SJSA1 (cell line): ENCODE measurements around the gene MAST4. TPM values are rescaled to one million over a fixed set of nuclear protein-coding genes. Genes with fewer than 3 reads are reported as not detected.

ENCODE experiments used
- DNase-seq, 2 experiments: peaks; one replicate each; pipeline ENCODE4 v3.0.0-alpha.2; 2015 to 2020; ENCODE audit warnings: low spot score in 2 of 2, low read depth in 1 of 2
- H3K27ac ChIP-seq: fragments of 250-450 bp; sonication (Bioruptor Pico); 2 replicates; pipeline ENCODE4 v1.5.1; 2020; ENCODE audit warnings: mild to moderate bottlenecking, moderate library complexity
- H3K27me3 ChIP-seq: fragments of 250-450 bp; sonication (Bioruptor Pico); replicated peaks from 2 replicates; pipeline ENCODE4 v1.5.1; 2020; ENCODE audit warnings: mild to moderate bottlenecking, moderate library complexity
- H3K36me3 ChIP-seq: fragments of 250-450 bp; sonication (Bioruptor Pico); 2 replicates; pipeline ENCODE4 v1.5.1; 2020; ENCODE audit warnings: mild to moderate bottlenecking
- H3K4me1 ChIP-seq: fragments of 250-450 bp; sonication (Bioruptor Pico); replicated peaks from 2 replicates; pipeline ENCODE4 v1.6.1; 2021; ENCODE audit warnings: mild to moderate bottlenecking
- H3K4me3 ChIP-seq: fragments of 250-450 bp; sonication (Bioruptor Pico); 2 replicates; pipeline ENCODE4 v1.5.1; 2020; ENCODE audit warnings: mild to moderate bottlenecking
- H3K9me3 ChIP-seq: fragments of 250-450 bp; sonication (Bioruptor Pico); replicated peaks from 2 replicates; pipeline ENCODE4 v1.5.1; 2020; ENCODE audit warnings: mild to moderate bottlenecking
- total RNA-seq: library from RNA; depleted of rRNA; stranded (reverse); fragments of >200 nt; shearing (Covaris generic); gene quantifications from 2 replicates; pipeline ENCODE4 v1.2.3, GENCODE V29; 2014

MAST4 gene
- total RNA-seq, 1 experiment from 2014 or later = 2.3 TPM

GRCh38 chr5:66643387-66643786 is 47.2 kb downstream of the MAST4 start:
- Histone ChIP-seq H3K4me1 (no peaks in the 10 kb centered on the region), H3K4me3 (no peak overlapping the region), H3K36me3 (no peaks in the 10 kb centered on the region), H3K9me3 (no peaks in the 10 kb centered on the region), H3K27me3 (no peaks in the 10 kb centered on the region), H3K27ac (no peak overlapping the region)
- DNase-seq = no peak

- H3K4me3 ChIP-seq = no peak overlapping the region
- no peak overlapping the region for H3K27ac ChIP-seq
- H3K4me1 ChIP-seq = no peaks in the 10 kb centered on the region
- no peaks in the 10 kb centered on the region for H3K36me3 ChIP-seq
- no peaks in the 10 kb centered on the region for H3K27me3 ChIP-seq
- H3K9me3 ChIP-seq = no peaks in the 10 kb centered on the region
- no peak for DNase-seq
These were observed 47.9 kb downstream of the MAST4 start for GRCh38 chr5:66644111-66644510.

DNA sequence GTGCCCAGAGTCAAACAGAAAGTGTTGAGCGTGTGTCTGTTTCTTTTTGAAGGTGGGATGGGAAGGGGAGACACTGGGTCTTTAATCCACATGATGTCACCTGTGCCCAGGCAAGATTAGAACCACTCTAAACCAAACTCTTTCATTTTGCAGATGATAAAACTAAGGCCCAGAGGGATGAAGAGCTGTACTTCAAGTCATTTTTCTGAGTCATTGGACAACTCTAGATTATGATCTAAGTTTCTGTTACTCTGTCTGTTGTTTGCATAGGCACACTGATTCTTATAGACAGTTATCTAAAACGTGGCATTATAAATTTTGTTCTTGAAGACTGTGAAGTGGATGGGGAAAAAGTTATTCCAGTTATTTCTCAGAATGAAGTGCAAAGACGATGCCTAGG is 48.8 kb downstream of the MAST4 start:
- no peaks in the 10 kb centered on the region for H3K4me1 ChIP-seq
- DNase-seq = no peak

GRCh38 chr5:66646570-66646969 is 50.4 kb downstream of the MAST4 start:
- H3K9me3 ChIP-seq = no peaks in the 10 kb centered on the region
- no peaks in the 10 kb centered on the region for H3K36me3 ChIP-seq
- H3K27me3 ChIP-seq = no peaks in the 10 kb centered on the region
- H3K4me1 ChIP-seq = no peaks in the 10 kb centered on the region
- DNase-seq = no peak
- H3K27ac ChIP-seq = no peak overlapping the region
- no peak overlapping the region for H3K4me3 ChIP-seq

More for the DNA sequence above, 48.8 kb downstream of the MAST4 start:
- Histone ChIP-seq H3K27ac (no peak overlapping the region), H3K27me3 (no peaks in the 10 kb centered on the region), H3K9me3 (no peaks in the 10 kb centered on the region), H3K4me3 (no peak overlapping the region), H3K36me3 (no peaks in the 10 kb centered on the region)

- Histone ChIP-seq H3K27ac (no peak overlapping the region), H3K27me3 (no peaks in the 10 kb centered on the region)
- DNase-seq = no peak
These were observed 51.1 kb downstream of the MAST4 start for GRCh38 chr5:66647146-66647856.

DNA sequence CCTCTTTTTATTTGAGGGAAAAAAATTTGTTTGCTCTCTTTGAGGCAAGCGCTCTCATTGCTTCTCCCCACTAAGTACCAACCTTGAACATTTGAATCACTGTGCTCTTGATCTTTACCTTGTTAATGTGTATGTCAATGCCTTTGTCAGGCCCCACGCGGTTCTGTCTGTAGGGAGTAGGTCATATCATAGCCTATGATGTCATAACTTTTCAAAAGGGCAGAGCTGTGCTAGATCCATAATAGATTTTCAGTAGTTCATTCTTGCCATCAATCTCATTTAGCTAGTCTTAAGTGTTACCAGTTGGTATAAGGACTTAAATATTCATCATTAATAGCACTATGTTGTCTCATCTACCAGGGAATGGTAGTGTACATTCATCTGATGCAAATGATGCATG is 56.6 kb downstream of the MAST4 start:
- no peak overlapping the region for H3K4me3 ChIP-seq
- no peaks in the 10 kb centered on the region for H3K27me3 ChIP-seq
- no peak for DNase-seq
- H3K9me3 ChIP-seq = no peaks in the 10 kb centered on the region
- H3K27ac ChIP-seq = no peak overlapping the region
- no peaks in the 10 kb centered on the region for H3K36me3 ChIP-seq
- H3K4me1 ChIP-seq = no peaks in the 10 kb centered on the region

More at GRCh38 chr5:66647146-66647856, 51.1 kb downstream of the MAST4 start:
- no peaks in the 10 kb centered on the region for H3K36me3 ChIP-seq
- no peaks in the 10 kb centered on the region for H3K9me3 ChIP-seq
- H3K4me3 ChIP-seq = no peak overlapping the region
- no peaks in the 10 kb centered on the region for H3K4me1 ChIP-seq

DNA sequence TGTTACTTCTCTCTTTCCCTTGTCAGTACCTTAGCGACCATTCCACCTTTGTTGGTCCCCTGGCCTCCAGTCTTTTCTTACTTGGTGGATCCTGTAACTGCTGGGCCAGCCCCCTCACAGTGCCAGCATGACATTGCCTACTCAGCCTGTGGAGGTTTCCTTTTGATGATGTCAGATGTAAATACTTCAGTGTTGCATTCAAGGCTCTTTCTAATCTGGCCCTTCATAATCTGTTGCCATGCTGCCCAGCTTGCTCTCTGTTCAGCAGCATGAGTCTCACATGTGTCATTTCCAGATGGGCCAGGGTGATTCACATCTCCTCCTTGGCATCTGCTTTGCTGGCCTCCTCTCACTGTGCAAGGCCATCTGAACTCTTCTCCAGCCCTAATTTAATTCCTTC is 57.1 kb downstream of the MAST4 start:
- no peaks in the 10 kb centered on the region for H3K27me3 ChIP-seq
- H3K4me3 ChIP-seq = no peak overlapping the region
- DNase-seq = no peak
- no peak overlapping the region for H3K27ac ChIP-seq
- no peaks in the 10 kb centered on the region for H3K4me1 ChIP-seq
- no peaks in the 10 kb centered on the region for H3K36me3 ChIP-seq
- no peaks in the 10 kb centered on the region for H3K9me3 ChIP-seq

GRCh38 chr5:66655395-66656324 is 59.5 kb downstream of the MAST4 start:
- H3K9me3 ChIP-seq = no peaks in the 10 kb centered on the region
- no peak for DNase-seq
- no peaks in the 10 kb centered on the region for H3K4me1 ChIP-seq
- no peak overlapping the region for H3K4me3 ChIP-seq
- H3K27ac ChIP-seq = no peak overlapping the region
- H3K36me3 ChIP-seq = no peaks in the 10 kb centered on the region
- H3K27me3 ChIP-seq = no peaks in the 10 kb centered on the region

DNA sequence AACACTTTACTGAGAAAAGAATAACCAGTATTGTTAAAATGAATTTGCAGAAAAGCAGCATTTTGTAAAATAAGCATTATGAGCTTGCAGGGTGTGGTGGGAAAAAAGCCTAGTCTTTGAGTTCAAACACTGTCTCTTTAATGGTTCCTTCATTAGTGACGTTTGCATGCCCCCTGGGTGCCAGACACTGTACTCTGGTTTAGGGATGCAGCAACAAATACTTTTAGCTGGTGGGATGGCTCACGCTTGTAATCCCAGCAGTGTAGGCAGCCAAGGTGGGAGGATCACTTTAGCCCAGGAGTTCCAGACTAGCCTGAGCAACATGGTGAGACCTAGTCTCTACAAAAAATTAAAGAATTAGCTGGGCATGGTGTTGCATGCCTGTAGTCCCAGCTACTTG is 62.3 kb downstream of the MAST4 start:
- Histone ChIP-seq H3K27me3 (no peaks in the 10 kb centered on the region), H3K27ac (no peak overlapping the region), H3K9me3 (no peaks in the 10 kb centered on the region), H3K4me3 (no peak overlapping the region), H3K36me3 (no peaks in the 10 kb centered on the region), H3K4me1 (no peaks in the 10 kb centered on the region)
- no peak for DNase-seq

- Histone ChIP-seq H3K36me3 (no peaks in the 10 kb centered on the region), H3K9me3 (no peaks in the 10 kb centered on the region), H3K4me3 (no peak overlapping the region), H3K27me3 (no peaks in the 10 kb centered on the region), H3K4me1 (no peaks in the 10 kb centered on the region), H3K27ac (no peak overlapping the region)
- no peak for DNase-seq
These were observed 63.6 kb downstream of the MAST4 start for GRCh38 chr5:66659780-66660179.

GRCh38 chr5:66660396-66660795 is 64.2 kb downstream of the MAST4 start:
- Histone ChIP-seq H3K27ac (no peak overlapping the region), H3K4me3 (no peak overlapping the region), H3K4me1 (no peaks in the 10 kb centered on the region), H3K9me3 (no peaks in the 10 kb centered on the region), H3K27me3 (no peaks in the 10 kb centered on the region), H3K36me3 (no peaks in the 10 kb centered on the region)
- no peak for DNase-seq

- no peaks in the 10 kb centered on the region for H3K9me3 ChIP-seq
- H3K36me3 ChIP-seq = no peaks in the 10 kb centered on the region
- H3K27me3 ChIP-seq = no peaks in the 10 kb centered on the region
- H3K4me3 ChIP-seq = no peak overlapping the region
- no peak for DNase-seq
- H3K27ac ChIP-seq = no peak overlapping the region
- H3K4me1 ChIP-seq = no peaks in the 10 kb centered on the region
These were observed 65.0 kb downstream of the MAST4 start for GRCh38 chr5:66661149-66661548.

GRCh38 chr5:66666778-66667177 is 70.6 kb downstream of the MAST4 start:
- H3K9me3 ChIP-seq = no peaks in the 10 kb centered on the region
- no peak overlapping the region for H3K27ac ChIP-seq
- H3K4me3 ChIP-seq = no peak overlapping the region
- DNase-seq = no peak
- no peaks in the 10 kb centered on the region for H3K36me3 ChIP-seq
- H3K27me3 ChIP-seq = no peaks in the 10 kb centered on the region
- H3K4me1 ChIP-seq = no peaks in the 10 kb centered on the region

GRCh38 chr5:66669086-66669861 is 73.1 kb downstream of the MAST4 start:
- Histone ChIP-seq H3K9me3 (no peaks in the 10 kb centered on the region), H3K36me3 (no peaks in the 10 kb centered on the region), H3K4me1 (no peaks in the 10 kb centered on the region), H3K27me3 (no peaks in the 10 kb centered on the region), H3K27ac (no peak overlapping the region), H3K4me3 (no peak overlapping the region)
- no peak for DNase-seq
